HCT116 (cell line): Measurements from ENCODE around the gene ZNF711.
A peak's percentile ranks its signal among the peaks of the same experiment; 100 is the strongest.

ENCODE experiments used
- POLR2A ChIP-seq: IDR thresholded peaks from 2 replicates; pipeline ENCODE4 v1.7.0; 2011; ENCODE audit warnings: borderline replicate concordance; ENCODE audit not compliant: insufficient read depth, insufficient read length; ENCODE audit errors: extremely low read depth
- TF ChIP-seq, protein P1 (sequence below), 3 experiments: fragments of 200-600 bp in 1 of 3; sonication (generic) in 1 of 3; IDR thresholded peaks in 2 of 3; conservative IDR thresholded peaks in 1 of 3; 2 replicates each; pipeline ENCODE4 v1.5.1; 2012 to 2017; ENCODE audit warnings: low read depth in 2 of 3, low read length in 2 of 3, antibody characterized with exemption in 1 of 3, borderline replicate concordance in 1 of 3, control low read depth in 1 of 3, mild to moderate bottlenecking in 1 of 3, mixed read lengths in 1 of 3, mixed run types in 1 of 3, moderate library complexity in 1 of 3; ENCODE audit not compliant: insufficient read depth in 1 of 3
- TF ChIP-seq, protein P2 (sequence below): IDR thresholded peaks from 2 replicates; pipeline ENCODE4 v1.6.1; 2012; ENCODE audit warnings: low read depth
- TF ChIP-seq, protein P3 (sequence below): IDR thresholded peaks from 2 replicates; pipeline ENCODE4 v1.6.1; 2012

- TF ChIP-seq POLR2A: no peak
- TF ChIP-seq, protein P1, sequence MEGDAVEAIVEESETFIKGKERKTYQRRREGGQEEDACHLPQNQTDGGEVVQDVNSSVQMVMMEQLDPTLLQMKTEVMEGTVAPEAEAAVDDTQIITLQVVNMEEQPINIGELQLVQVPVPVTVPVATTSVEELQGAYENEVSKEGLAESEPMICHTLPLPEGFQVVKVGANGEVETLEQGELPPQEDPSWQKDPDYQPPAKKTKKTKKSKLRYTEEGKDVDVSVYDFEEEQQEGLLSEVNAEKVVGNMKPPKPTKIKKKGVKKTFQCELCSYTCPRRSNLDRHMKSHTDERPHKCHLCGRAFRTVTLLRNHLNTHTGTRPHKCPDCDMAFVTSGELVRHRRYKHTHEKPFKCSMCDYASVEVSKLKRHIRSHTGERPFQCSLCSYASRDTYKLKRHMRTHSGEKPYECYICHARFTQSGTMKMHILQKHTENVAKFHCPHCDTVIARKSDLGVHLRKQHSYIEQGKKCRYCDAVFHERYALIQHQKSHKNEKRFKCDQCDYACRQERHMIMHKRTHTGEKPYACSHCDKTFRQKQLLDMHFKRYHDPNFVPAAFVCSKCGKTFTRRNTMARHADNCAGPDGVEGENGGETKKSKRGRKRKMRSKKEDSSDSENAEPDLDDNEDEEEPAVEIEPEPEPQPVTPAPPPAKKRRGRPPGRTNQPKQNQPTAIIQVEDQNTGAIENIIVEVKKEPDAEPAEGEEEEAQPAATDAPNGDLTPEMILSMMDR (IDR thresholded peaks at IDR 0.05 in 2 of 3, conservative IDR thresholded peaks at IDR 0.05 in 1 of 3; ENCODE audit: borderline replicate concordance in 1 of 3, insufficient read depth in 1 of 3, low read depth in 2 of 3, low read length in 2 of 3): no peak
- TF ChIP-seq, protein P2, sequence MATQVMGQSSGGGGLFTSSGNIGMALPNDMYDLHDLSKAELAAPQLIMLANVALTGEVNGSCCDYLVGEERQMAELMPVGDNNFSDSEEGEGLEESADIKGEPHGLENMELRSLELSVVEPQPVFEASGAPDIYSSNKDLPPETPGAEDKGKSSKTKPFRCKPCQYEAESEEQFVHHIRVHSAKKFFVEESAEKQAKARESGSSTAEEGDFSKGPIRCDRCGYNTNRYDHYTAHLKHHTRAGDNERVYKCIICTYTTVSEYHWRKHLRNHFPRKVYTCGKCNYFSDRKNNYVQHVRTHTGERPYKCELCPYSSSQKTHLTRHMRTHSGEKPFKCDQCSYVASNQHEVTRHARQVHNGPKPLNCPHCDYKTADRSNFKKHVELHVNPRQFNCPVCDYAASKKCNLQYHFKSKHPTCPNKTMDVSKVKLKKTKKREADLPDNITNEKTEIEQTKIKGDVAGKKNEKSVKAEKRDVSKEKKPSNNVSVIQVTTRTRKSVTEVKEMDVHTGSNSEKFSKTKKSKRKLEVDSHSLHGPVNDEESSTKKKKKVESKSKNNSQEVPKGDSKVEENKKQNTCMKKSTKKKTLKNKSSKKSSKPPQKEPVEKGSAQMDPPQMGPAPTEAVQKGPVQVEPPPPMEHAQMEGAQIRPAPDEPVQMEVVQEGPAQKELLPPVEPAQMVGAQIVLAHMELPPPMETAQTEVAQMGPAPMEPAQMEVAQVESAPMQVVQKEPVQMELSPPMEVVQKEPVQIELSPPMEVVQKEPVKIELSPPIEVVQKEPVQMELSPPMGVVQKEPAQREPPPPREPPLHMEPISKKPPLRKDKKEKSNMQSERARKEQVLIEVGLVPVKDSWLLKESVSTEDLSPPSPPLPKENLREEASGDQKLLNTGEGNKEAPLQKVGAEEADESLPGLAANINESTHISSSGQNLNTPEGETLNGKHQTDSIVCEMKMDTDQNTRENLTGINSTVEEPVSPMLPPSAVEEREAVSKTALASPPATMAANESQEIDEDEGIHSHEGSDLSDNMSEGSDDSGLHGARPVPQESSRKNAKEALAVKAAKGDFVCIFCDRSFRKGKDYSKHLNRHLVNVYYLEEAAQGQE: no peak
- TF ChIP-seq, protein P3, sequence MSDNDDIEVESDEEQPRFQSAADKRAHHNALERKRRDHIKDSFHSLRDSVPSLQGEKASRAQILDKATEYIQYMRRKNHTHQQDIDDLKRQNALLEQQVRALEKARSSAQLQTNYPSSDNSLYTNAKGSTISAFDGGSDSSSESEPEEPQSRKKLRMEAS: 0 out of 2 replicates have a peak, but pooled peaks have one; percentile 21
These were observed at the start of gene ZNF711, which contains the start of gene SATL1 for GRCh38 chrX:85243761-85244449.
